Vein endothelial cell (primary cell): Measurements from ENCODE around the gene TDRD6. TPM values are rescaled to one million over a fixed set of nuclear protein-coding genes. Genes with fewer than 3 reads are reported as not detected.

ENCODE experiments used
- total RNA-seq: library from RNA; depleted of rRNA; stranded (reverse); fragments of >200 nt; gene quantifications from 2 replicates; pipeline ENCODE4 v1.2.3, GENCODE V29; 2012

Gene TDRD6
- total RNA-seq: under 0.01 TPM in 2 replicates

GRCh38 chr6:46687619-46688097 is at the start of gene TDRD6:
Gene TDRD6, plus strand, starts transcription at chr6:46687885. Its CDS starts 244 bp downstream, at chr6:46688129.

GRCh38 chr6:46652603-46653438 is 34.9 kb upstream of the TDRD6 start, which contains the start of the genes CYP39A1 and SLC25A27:
Gene CYP39A1, minus strand, starts transcription at chr6:46652818. Its CDS starts 236 bp downstream, at chr6:46652582.
Gene SLC25A27, plus strand, starts transcription at chr6:46652975. Its CDS starts 218 bp downstream, at chr6:46653193.

GRCh38 chr6:46734867-46735719 is 47.4 kb downstream of the TDRD6 start, which contains the start of gene PLA2G7:
Gene PLA2G7, minus strand, starts transcription at chr6:46735375. Its CDS starts 12,484 bp downstream, at chr6:46722891.

GRCh38 chr6:46746696-46747095 is 59.0 kb downstream of the TDRD6 start, which contains the start of gene ANKRD66:
Gene ANKRD66, plus strand, starts transcription at chr6:46746933. Its CDS starts 5,016 bp downstream, at chr6:46751949.

Other genes with a start within 250 kb of the TDRD6 start
- gene RCAN2, start 196.4 kb upstream of the TDRD6 start, total RNA-seq: 0.33 and 1.5 TPM in 2 replicates
- gene CYP39A1, start 35.1 kb upstream of the TDRD6 start, total RNA-seq: 0.33 and 0.38 TPM in 2 replicates
- gene SLC25A27, start 34.9 kb upstream of the TDRD6 start, total RNA-seq: 1.3 and 2.2 TPM in 2 replicates
- under 0.01 and 0.19 TPM in 2 replicates for gene PLA2G7, start 47.5 kb downstream of the TDRD6 start, total RNA-seq
- not detected in 2 replicates for gene ANKRD66, start 59.0 kb downstream of the TDRD6 start, total RNA-seq
- not detected in 2 replicates for gene MEP1A, start 105.5 kb downstream of the TDRD6 start, total RNA-seq
- gene ADGRF5, start 234.1 kb downstream of the TDRD6 start, total RNA-seq: 80.0 and 246 TPM in 2 replicates